Fibroblast of the aortic adventitia (primary cell): ENCODE results near the gene UBE2O. TPM values are rescaled to one million over a fixed set of nuclear protein-coding genes. Genes with fewer than 3 reads are reported as not detected.
A peak's percentile ranks its signal among the peaks of the same experiment; 100 is the strongest.

Experiments used
- DNase-seq: peaks from one replicate; pipeline ENCODE4 v3.0.0-alpha.2; 2010; ENCODE audit warnings: low read depth
- H3K4me3 ChIP-seq: 2 replicates; pipeline ENCODE4 v1.5.1; 2011; ENCODE audit warnings: low read depth, mild to moderate bottlenecking, control low read depth, low read length, moderate library complexity
- CTCF ChIP-seq: IDR thresholded peaks from 2 replicates; pipeline ENCODE4 v1.5.1; 2011; ENCODE audit warnings: mild to moderate bottlenecking, low read length, control low read depth, inconsistent platforms; ENCODE audit not compliant: insufficient read depth
- total RNA-seq: library from RNA; depleted of rRNA; stranded (reverse); fragments of >200 nt; gene quantifications from 2 replicates; pipeline ENCODE4 v1.2.3, GENCODE V29; 2012; ENCODE audit warnings: low replicate concordance

UBE2O gene
- total RNA-seq, 1 donor = 16.3 TPM

GRCh38 chr17:76402711-76403110, 50.2 kb downstream of the UBE2O start:
- no peak for TF ChIP-seq CTCF
- H3K4me3 ChIP-seq = no peak overlapping the region
- DNase-seq = no peak

- no peak overlapping the region for H3K4me3 ChIP-seq
- TF ChIP-seq CTCF = no peak
- DNase-seq = no peak
Measured at GRCh38 chr17:76399175-76400172, 53.5 kb downstream of the UBE2O start.

GRCh38 chr17:76398523-76399174, 54.3 kb downstream of the UBE2O start:
- no peak for TF ChIP-seq CTCF
- no peak overlapping the region for H3K4me3 ChIP-seq
- no peak for DNase-seq

- DNase-seq = peak; percentile 88
- peak; percentile 98 for TF ChIP-seq CTCF
- no peak overlapping the region for H3K4me3 ChIP-seq
Measured at GRCh38 chr17:76397687-76398522, 55.0 kb downstream of the UBE2O start.

- no peak for TF ChIP-seq CTCF
- H3K4me3 ChIP-seq = no peak overlapping the region
- DNase-seq = no peak
Measured at GRCh38 chr17:76397184-76397583, 55.8 kb downstream of the UBE2O start.

- TF ChIP-seq CTCF = no peak
- DNase-seq = no peak
- no peak overlapping the region for H3K4me3 ChIP-seq
Measured at GRCh38 chr17:76395980-76396379, 57.0 kb downstream of the UBE2O start.
